Bronchial epithelial cell (primary cell): Measurements from ENCODE around the gene B3GNT9. TPM values are rescaled to one million over a fixed set of nuclear protein-coding genes. Genes with fewer than 3 reads are reported as not detected.
A peak's percentile ranks its signal among the peaks of the same experiment; 100 is the strongest.

ENCODE experiments used
- DNase-seq: peaks from one replicate; pipeline ENCODE4 v3.0.0-alpha.2; 2010; ENCODE audit warnings: low read depth
- FAIRE-seq: peaks from 2 replicates; lab custom pipeline; 2011; peaks lifted over from hg19 to GRCh38; lab: Jason Lieb, UNC
- H3K27me3 ChIP-seq: 2 replicates; pipeline ENCODE4 v1.5.1; 2011; ENCODE audit warnings: low read length; ENCODE audit not compliant: control insufficient read depth, insufficient read depth
- H3K36me3 ChIP-seq: 2 replicates; pipeline ENCODE4 v1.5.1; 2011; ENCODE audit warnings: low read length; ENCODE audit not compliant: control insufficient read depth, insufficient read depth
- H3K4me3 ChIP-seq: 2 replicates; pipeline ENCODE4 v1.5.1; 2011; ENCODE audit warnings: mild to moderate bottlenecking, low read depth, low read length, control low read depth
- CTCF ChIP-seq: IDR thresholded peaks from 2 replicates; pipeline ENCODE4 v1.5.1; 2011; ENCODE audit warnings: mild to moderate bottlenecking, moderate library complexity, low read length, control low read depth, inconsistent platforms; ENCODE audit not compliant: insufficient read depth, severe bottlenecking
- total RNA-seq: library from RNA; depleted of rRNA; stranded (reverse); fragments of >200 nt; gene quantifications from 2 replicates; pipeline ENCODE4 v1.2.1, GENCODE V29; 2014

The B3GNT9 gene
- total RNA-seq, 1 donor from 2014 or later, result 8.7 TPM

GRCh38 chr16:67179421-67180080 is 28.8 kb upstream of the B3GNT9 start:
- DNase-seq (peak; percentile 52), FAIRE-seq (no peak)

GRCh38 chr16:67177743-67178699 is 27.2 kb upstream of the B3GNT9 start:
- Histone ChIP-seq H3K4me3 (peak overlapping the region; percentile 40), H3K36me3 (peaks cover 5% of the 10 kb centered on the region), H3K27me3 (no peaks in the 10 kb centered on the region)
- FAIRE-seq, result no peak
- TF ChIP-seq CTCF, result peak; percentile 8
- DNase-seq, result peak; percentile 92

More at GRCh38 chr16:67179421-67180080, 28.8 kb upstream of the B3GNT9 start:
- H3K27me3 ChIP-seq, result no peaks in the 10 kb centered on the region
- peak; percentile 35 for TF ChIP-seq CTCF
- peaks cover 5% of the 10 kb centered on the region for H3K36me3 ChIP-seq
- H3K4me3 ChIP-seq, result no peak overlapping the region

GRCh38 chr16:67176662-67177061 is 25.9 kb upstream of the B3GNT9 start:
- FAIRE-seq, result no peak
- Histone ChIP-seq H3K4me3 (no peak overlapping the region), H3K27me3 (no peaks in the 10 kb centered on the region), H3K36me3 (peaks cover 5% of the 10 kb centered on the region)
- no peak for TF ChIP-seq CTCF
- DNase-seq, result no peak

- DNase-seq (no peak), FAIRE-seq (no peak)
- TF ChIP-seq CTCF, result no peak
- H3K27me3 ChIP-seq, result no peaks in the 10 kb centered on the region
- H3K36me3 ChIP-seq, result peaks cover 5% of the 10 kb centered on the region
- H3K4me3 ChIP-seq, result peak overlapping the region; percentile 34
These were observed 24.0 kb upstream of the B3GNT9 start for GRCh38 chr16:67174706-67175231.

- FAIRE-seq (no peak), DNase-seq (peak; percentile 86)
- Histone ChIP-seq H3K36me3 (peaks cover 5% of the 10 kb centered on the region), H3K4me3 (peak overlapping the region; percentile 34), H3K27me3 (no peaks in the 10 kb centered on the region)
- TF ChIP-seq CTCF, result peak; percentile 50
These were observed 23.3 kb upstream of the B3GNT9 start for GRCh38 chr16:67173808-67174705.
